ACC112 (cell line): Measurements from ENCODE around the gene MARCHF5.
"Not testable (repeated sequence)": the region's sequence is repeated elsewhere in the genome, so short reads cannot be mapped to it uniquely, and the experiment has no call there.

Experiments
- H2AFZ ChIP-seq: fragments of 200-600 bp; sonication (generic); one replicate; pipeline ENCODE4 v1.6.0; 2017; ENCODE audit warnings: antibody characterized with exemption, low read length; ENCODE audit not compliant: unreplicated experiment
- H3K27ac ChIP-seq: fragments of 200-600 bp; sonication (generic); 2 replicates; pipeline ENCODE4 v1.5.1; 2014; ENCODE audit warnings: low read depth, mild to moderate bottlenecking, antibody characterized with exemption, low read length, moderate library complexity
- H3K27me3 ChIP-seq: fragments of 200-600 bp; sonication (generic); 2 replicates; pipeline ENCODE4 v1.6.1; 2014; ENCODE audit warnings: mild to moderate bottlenecking, antibody characterized with exemption, low read length, moderate library complexity, mixed read lengths; ENCODE audit not compliant: insufficient read depth
- H3K36me3 ChIP-seq: fragments of 200-600 bp; sonication (generic); 2 replicates; pipeline ENCODE4 v1.6.1; 2016; ENCODE audit warnings: mild to moderate bottlenecking, antibody characterized with exemption, low read length, moderate library complexity, mixed read lengths; ENCODE audit not compliant: insufficient read depth
- H3K4me1 ChIP-seq: fragments of 200-600 bp; sonication (generic); one replicate; pipeline ENCODE4 v1.6.1; 2016; ENCODE audit warnings: low read length, mixed read lengths; ENCODE audit not compliant: insufficient read depth, unreplicated experiment, control insufficient read depth
- H3K4me3 ChIP-seq: fragments of 200-600 bp; sonication (generic); 2 replicates; pipeline ENCODE4 v1.5.1; 2014; ENCODE audit warnings: mild to moderate bottlenecking, low read depth, low read length
- H3K79me2 ChIP-seq: fragments of 200-600 bp; sonication (generic); one replicate; pipeline ENCODE4 v1.6.0; 2016; ENCODE audit warnings: low read length; ENCODE audit not compliant: control insufficient read depth, unreplicated experiment, insufficient read depth

MARCHF5 gene

DNA sequence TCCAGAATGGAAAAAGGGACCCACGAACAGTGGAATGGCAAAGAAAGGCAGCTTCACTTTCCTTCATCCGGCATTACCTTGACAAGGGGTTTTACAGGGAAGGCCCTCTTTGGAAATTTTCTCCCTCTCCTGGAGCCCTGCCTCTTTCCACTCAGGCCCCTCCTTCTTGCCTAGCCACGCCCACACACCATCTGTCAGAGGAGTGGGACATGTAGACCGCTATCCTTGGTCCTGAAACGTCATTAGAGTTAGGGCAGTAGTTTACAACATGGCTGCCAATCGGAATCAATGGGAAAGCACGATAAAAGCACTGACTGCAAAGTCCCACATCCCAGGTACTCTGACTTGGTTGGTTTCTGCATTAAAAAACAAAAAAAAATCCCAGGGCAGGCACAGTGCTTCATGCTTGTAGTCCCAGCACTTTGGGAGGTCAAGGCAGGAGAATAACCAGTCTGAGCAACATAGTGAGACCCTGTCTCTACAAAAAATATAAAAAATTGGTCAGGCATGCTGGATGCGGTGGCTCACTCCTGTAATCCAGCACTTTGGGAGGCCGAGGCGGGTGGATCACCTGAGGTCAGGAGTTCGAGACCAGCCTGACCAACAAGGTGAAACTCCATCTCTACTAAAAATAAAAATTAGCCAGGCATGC lies 96.4 kb downstream of the MARCHF5 start:
- H2AFZ ChIP-seq, result no peak overlapping the region
- no peaks in the 10 kb centered on the region for H3K79me2 ChIP-seq
- H3K27me3 ChIP-seq, result peaks cover 4% of the 10 kb centered on the region; the same call in 1 of the 2 replicates
- H3K4me3 ChIP-seq, result no peak overlapping the region
- H3K4me1 ChIP-seq, result no peaks in the 10 kb centered on the region
- no peak overlapping the region for H3K27ac ChIP-seq
- no peaks in the 10 kb centered on the region for H3K36me3 ChIP-seq

DNA sequence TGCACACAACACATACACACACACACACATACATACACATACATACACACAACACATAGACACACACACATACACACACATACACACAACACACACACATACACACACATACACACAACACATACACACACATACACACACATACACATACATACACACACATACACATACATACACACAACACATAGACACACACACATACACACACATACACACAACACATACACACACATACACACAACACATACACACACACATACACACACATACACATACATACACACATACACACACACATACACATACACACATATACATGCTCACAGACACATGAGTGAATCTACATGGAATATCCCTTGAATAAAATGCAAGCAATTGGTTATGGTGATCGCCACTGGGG lies 102.2 kb downstream of the MARCHF5 start:
- H3K79me2 ChIP-seq, H3K4me1 ChIP-seq, H3K27ac ChIP-seq, H2AFZ ChIP-seq, H3K27me3 ChIP-seq, H3K36me3 ChIP-seq, H3K4me3 ChIP-seq: not testable (repeated sequence)

- Histone ChIP-seq H3K4me1 (no peaks in the 10 kb centered on the region), H3K27ac (no peak overlapping the region), H3K36me3 (no peaks in the 10 kb centered on the region), H2AFZ (no peak overlapping the region), H3K4me3 (no peak overlapping the region), H3K27me3 (no peaks in the 10 kb centered on the region), H3K79me2 (no peaks in the 10 kb centered on the region)
Measured at GRCh38 chr10:92395271-92395670, 104.3 kb downstream of the MARCHF5 start.

DNA sequence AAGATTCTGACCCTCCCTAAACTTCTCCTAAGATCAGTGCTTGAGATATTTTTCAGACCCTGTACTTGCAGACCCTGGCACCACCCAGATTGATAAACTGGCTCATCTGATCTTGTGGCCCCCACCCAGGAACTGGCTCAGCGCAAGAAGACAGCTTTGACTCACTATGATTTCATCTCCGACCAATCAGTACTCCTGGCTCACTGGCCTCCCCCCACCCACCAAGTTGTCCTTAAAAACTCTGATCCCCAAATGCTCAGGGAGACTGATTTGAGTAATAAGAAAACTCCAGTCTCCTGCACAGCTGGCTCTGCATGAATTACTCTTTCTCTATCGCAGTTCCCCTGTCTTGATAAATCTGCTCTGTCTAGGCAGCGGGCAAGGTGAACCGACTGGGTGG lies 111.3 kb downstream of the MARCHF5 start:
- not testable (repeated sequence) for H3K79me2 ChIP-seq, H3K27me3 ChIP-seq, H3K27ac ChIP-seq, H2AFZ ChIP-seq, H3K4me3 ChIP-seq, H3K4me1 ChIP-seq, H3K36me3 ChIP-seq
